ENCODE results near the gene DLG2. TPM values are rescaled to one million over a fixed set of nuclear protein-coding genes. Genes with fewer than 3 reads are reported as not detected.
"Not testable (repeated sequence)": the region's sequence is repeated elsewhere in the genome, so short reads cannot be mapped to it uniquely, and the experiment has no call there.

Gene DLG2
- total RNA-seq, 2 experiments from 2014 or later, result 6.9 to 8.2 TPM

DNA sequence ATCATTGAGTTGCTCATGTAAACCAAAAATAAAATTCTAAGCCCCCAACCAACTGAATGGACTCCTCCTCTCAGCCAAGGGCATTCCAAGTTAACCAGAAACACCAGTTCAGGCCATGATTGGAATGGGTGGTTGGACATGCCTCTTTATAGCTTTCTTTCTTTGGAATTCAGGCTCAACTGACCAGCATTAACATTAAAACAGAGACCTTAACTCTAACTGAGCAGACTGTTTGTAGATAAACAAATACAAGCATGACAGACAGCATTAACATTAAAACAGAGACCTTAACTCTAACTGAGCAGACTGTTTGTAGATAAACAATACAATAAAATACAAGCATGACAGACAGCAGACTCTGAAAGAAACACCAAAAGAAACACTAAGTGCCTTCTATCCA is 278.2 kb downstream of the DLG2 start:
- Histone ChIP-seq H3K4me3 (ENCODE audit: low read depth, low read length, poor library complexity, severe bottlenecking) (no peak overlapping the region), H3K4me2 (ENCODE audit: low read length) (no peak overlapping the region), H3K79me2 (ENCODE audit: insufficient read depth, low read depth, low read length) (no peaks in the 10 kb centered on the region), H3K9me2 (ENCODE audit: insufficient read depth, low read length) (no peaks in the 10 kb centered on the region), H3K9me3 (ENCODE audit: low read length) (no peaks in the 10 kb centered on the region), H4K20me1 (ENCODE audit: insufficient read depth, low read length) (no peaks in the 10 kb centered on the region), H3K4me1 (ENCODE audit: insufficient read depth, low read length, poor library complexity, severe bottlenecking) (peaks cover 4% of the 10 kb centered on the region), H3K36me3 (ENCODE audit: insufficient read depth, low read length) (no peaks in the 10 kb centered on the region), H3K27ac (ENCODE audit: low read depth, low read length, poor library complexity, severe bottlenecking) (no peak overlapping the region), H2AFZ (ENCODE audit: low read length) (no peak overlapping the region)
- POLR2A ChIA-PET, result no interaction called here
- DNase-seq (ENCODE audit: low spot score), result no peak
- intact Hi-C loops (cut with micrococcal nuclease; ENCODE audit: unreplicated experiment), result no loop called here
- no TSS peak for BruUV-seq (replicated peaks)
- TF ChIP-seq, protein P1, sequence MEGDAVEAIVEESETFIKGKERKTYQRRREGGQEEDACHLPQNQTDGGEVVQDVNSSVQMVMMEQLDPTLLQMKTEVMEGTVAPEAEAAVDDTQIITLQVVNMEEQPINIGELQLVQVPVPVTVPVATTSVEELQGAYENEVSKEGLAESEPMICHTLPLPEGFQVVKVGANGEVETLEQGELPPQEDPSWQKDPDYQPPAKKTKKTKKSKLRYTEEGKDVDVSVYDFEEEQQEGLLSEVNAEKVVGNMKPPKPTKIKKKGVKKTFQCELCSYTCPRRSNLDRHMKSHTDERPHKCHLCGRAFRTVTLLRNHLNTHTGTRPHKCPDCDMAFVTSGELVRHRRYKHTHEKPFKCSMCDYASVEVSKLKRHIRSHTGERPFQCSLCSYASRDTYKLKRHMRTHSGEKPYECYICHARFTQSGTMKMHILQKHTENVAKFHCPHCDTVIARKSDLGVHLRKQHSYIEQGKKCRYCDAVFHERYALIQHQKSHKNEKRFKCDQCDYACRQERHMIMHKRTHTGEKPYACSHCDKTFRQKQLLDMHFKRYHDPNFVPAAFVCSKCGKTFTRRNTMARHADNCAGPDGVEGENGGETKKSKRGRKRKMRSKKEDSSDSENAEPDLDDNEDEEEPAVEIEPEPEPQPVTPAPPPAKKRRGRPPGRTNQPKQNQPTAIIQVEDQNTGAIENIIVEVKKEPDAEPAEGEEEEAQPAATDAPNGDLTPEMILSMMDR (conservative IDR thresholded peaks at IDR 0.05; ENCODE audit: low read length), result no peak
- TF ChIP-seq EZH2phosphoT487 (IDR thresholded peaks at IDR 0.05; ENCODE audit: borderline replicate concordance, low read depth, low read length), result no peak
- CTCF ChIA-PET (ENCODE audit: unreplicated experiment), result no interaction called here

DNA sequence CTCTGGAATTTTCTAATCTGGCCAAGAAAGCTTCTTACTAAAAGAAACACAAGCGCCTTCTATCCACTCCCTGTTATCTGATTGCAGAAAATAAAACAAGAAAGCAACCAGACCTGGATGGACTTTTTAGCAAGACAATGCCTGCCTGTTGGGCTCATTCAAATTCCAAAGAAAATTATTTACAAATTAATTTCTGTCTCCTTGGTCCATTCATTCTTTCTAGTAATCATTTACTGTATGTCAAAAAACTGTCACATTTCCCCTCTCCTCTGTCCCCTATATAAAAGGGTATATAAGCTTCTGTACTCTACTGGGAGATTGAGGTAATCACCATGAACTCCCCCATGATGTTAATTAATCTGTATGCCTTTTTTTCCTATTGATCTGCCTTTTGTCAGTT is 279.9 kb downstream of the DLG2 start:
- Histone ChIP-seq H2AFZ (ENCODE audit: low read length) (no peak overlapping the region), H3K9me3 (ENCODE audit: low read length) (no peaks in the 10 kb centered on the region), H3K4me2 (ENCODE audit: low read length) (no peak overlapping the region), H3K4me3 (ENCODE audit: low read depth, low read length, poor library complexity, severe bottlenecking) (no peak overlapping the region), H3K4me1 (ENCODE audit: insufficient read depth, low read length, poor library complexity, severe bottlenecking) (peaks cover 4% of the 10 kb centered on the region), H3K79me2 (ENCODE audit: insufficient read depth, low read depth, low read length) (no peaks in the 10 kb centered on the region), H3K27ac (ENCODE audit: low read depth, low read length, poor library complexity, severe bottlenecking) (no peak overlapping the region), H3K9me2 (ENCODE audit: insufficient read depth, low read length) (no peaks in the 10 kb centered on the region), H4K20me1 (ENCODE audit: insufficient read depth, low read length) (no peaks in the 10 kb centered on the region), H3K36me3 (ENCODE audit: insufficient read depth, low read length) (no peaks in the 10 kb centered on the region)
- no peak for DNase-seq (ENCODE audit: low spot score)
- intact Hi-C loops (cut with micrococcal nuclease; ENCODE audit: unreplicated experiment), result no loop called here
- CTCF ChIA-PET (ENCODE audit: unreplicated experiment), result no interaction called here
- POLR2A ChIA-PET, result interaction anchor here (0.6 kb wide), 1 partner anchor 12 kb away, joined by 5 read pairs; no protein-coding TSS in a partner anchor
- no TSS peak for BruUV-seq (replicated peaks)
- TF ChIP-seq, protein P1 (conservative IDR thresholded peaks at IDR 0.05; ENCODE audit: low read length), result no peak

DNA sequence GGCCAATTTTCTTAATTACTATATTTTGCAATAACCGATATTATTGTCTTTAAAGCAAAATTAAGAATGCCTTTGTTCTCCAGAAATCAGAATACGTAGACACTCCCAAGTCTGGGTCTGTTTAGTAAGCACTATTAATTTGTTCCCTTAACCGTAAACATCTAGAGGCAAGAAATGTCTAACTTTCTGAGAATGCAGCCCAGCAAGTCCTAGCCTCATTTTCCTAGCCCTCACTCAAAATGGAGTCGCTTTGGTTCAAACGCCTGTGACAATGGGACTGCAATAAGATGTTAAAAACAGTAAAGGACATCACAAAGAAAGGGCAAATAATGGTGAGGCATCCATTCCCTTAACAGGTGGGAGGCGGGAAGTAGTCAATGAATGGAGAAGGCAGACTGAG is 280.7 kb downstream of the DLG2 start:
- H4K20me1 ChIP-seq (ENCODE audit: insufficient read depth, low read length), result no peaks in the 10 kb centered on the region
- no peak for TF ChIP-seq EZH2phosphoT487 (IDR thresholded peaks at IDR 0.05; ENCODE audit: borderline replicate concordance, low read depth, low read length)
- TF ChIP-seq, protein P1 (conservative IDR thresholded peaks at IDR 0.05; ENCODE audit: low read length), result no peak
- CTCF ChIA-PET (ENCODE audit: unreplicated experiment), result no interaction called here
- H3K4me1 ChIP-seq (ENCODE audit: insufficient read depth, low read length, poor library complexity, severe bottlenecking), result peaks cover 4% of the 10 kb centered on the region
- no peaks in the 10 kb centered on the region for H3K36me3 ChIP-seq (ENCODE audit: insufficient read depth, low read length)
- intact Hi-C loops (cut with micrococcal nuclease; ENCODE audit: unreplicated experiment), result no loop called here
- H3K27ac ChIP-seq (ENCODE audit: low read depth, low read length, poor library complexity, severe bottlenecking), result no peak overlapping the region
- POLR2A ChIA-PET, result interaction anchor here (0.6 kb wide), 1 partner anchor 11 kb away, joined by 5 read pairs; no protein-coding TSS in a partner anchor
- no peaks in the 10 kb centered on the region for H3K9me3 ChIP-seq (ENCODE audit: low read length)
- H3K4me3 ChIP-seq (ENCODE audit: low read depth, low read length, poor library complexity, severe bottlenecking), result no peak overlapping the region
- no peak overlapping the region for H2AFZ ChIP-seq (ENCODE audit: low read length)
- BruUV-seq (replicated peaks), result no TSS peak
- no peaks in the 10 kb centered on the region for H3K79me2 ChIP-seq (ENCODE audit: insufficient read depth, low read depth, low read length)
- no peaks in the 10 kb centered on the region for H3K9me2 ChIP-seq (ENCODE audit: insufficient read depth, low read length)
- no peak for DNase-seq (ENCODE audit: low spot score)
- no peak overlapping the region for H3K4me2 ChIP-seq (ENCODE audit: low read length)

DNA sequence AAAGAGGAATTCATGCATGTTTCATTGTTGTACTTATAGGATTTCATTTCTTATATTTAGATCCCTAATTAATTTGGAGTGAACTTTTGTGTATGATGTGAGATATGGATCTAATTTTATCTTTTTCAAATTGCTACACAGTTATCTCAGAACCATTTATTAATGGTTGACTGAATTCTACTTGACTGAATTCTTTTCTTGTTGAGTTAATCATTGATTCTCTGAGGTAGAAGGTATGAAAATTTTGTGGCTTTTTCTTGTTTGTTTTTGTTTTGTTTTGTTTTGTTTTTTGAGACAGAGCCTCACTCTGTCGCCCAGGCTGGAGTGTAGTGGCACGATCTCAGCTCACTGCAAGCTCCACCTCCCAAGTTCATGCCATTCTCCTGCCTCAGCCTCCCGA is 286.3 kb downstream of the DLG2 start:
- POLR2A ChIA-PET; BruUV-seq (replicated peaks): not testable (repeated sequence)

More for the DNA sequence above, 286.3 kb downstream of the DLG2 start:
- H4K20me1 ChIP-seq (ENCODE audit: insufficient read depth, low read length); H3K27ac ChIP-seq (ENCODE audit: low read depth, low read length, poor library complexity, severe bottlenecking); H3K9me2 ChIP-seq (ENCODE audit: insufficient read depth, low read length); intact Hi-C loops (cut with micrococcal nuclease; ENCODE audit: unreplicated experiment); H3K36me3 ChIP-seq (ENCODE audit: insufficient read depth, low read length); CTCF ChIA-PET (ENCODE audit: unreplicated experiment); H3K79me2 ChIP-seq (ENCODE audit: insufficient read depth, low read depth, low read length); H2AFZ ChIP-seq (ENCODE audit: low read length); H3K9me3 ChIP-seq (ENCODE audit: low read length); H3K4me2 ChIP-seq (ENCODE audit: low read length); H3K4me1 ChIP-seq (ENCODE audit: insufficient read depth, low read length, poor library complexity, severe bottlenecking); DNase-seq (ENCODE audit: low spot score); H3K4me3 ChIP-seq (ENCODE audit: low read depth, low read length, poor library complexity, severe bottlenecking): not testable (repeated sequence)
